Fibroblast of villous mesenchyme (primary cell): Measurements from ENCODE around the gene CASTOR1. TPM values are rescaled to one million over a fixed set of nuclear protein-coding genes. Genes with fewer than 3 reads are reported as not detected.

Source experiments
- DNase-seq: peaks from one replicate; pipeline ENCODE4 v3.0.0-alpha.2; 2010; ENCODE audit warnings: low read depth
- H3K4me3 ChIP-seq: 2 replicates; pipeline ENCODE4 v1.5.1; 2011; ENCODE audit warnings: low read depth, mild to moderate bottlenecking, low read length
- total RNA-seq: library from RNA; depleted of rRNA; stranded (reverse); fragments of >200 nt; gene quantifications from 2 replicates; pipeline ENCODE4 v1.2.3, GENCODE V29; 2012
- TF ChIP-seq, protein P1 (sequence below): IDR thresholded peaks from 2 replicates; pipeline ENCODE4 v1.5.1; 2012; ENCODE audit warnings: low read depth, mild to moderate bottlenecking, low read length; ENCODE audit not compliant: insufficient read depth

The CASTOR1 gene
- total RNA-seq, 1 donor: 4.3 TPM

DNA sequence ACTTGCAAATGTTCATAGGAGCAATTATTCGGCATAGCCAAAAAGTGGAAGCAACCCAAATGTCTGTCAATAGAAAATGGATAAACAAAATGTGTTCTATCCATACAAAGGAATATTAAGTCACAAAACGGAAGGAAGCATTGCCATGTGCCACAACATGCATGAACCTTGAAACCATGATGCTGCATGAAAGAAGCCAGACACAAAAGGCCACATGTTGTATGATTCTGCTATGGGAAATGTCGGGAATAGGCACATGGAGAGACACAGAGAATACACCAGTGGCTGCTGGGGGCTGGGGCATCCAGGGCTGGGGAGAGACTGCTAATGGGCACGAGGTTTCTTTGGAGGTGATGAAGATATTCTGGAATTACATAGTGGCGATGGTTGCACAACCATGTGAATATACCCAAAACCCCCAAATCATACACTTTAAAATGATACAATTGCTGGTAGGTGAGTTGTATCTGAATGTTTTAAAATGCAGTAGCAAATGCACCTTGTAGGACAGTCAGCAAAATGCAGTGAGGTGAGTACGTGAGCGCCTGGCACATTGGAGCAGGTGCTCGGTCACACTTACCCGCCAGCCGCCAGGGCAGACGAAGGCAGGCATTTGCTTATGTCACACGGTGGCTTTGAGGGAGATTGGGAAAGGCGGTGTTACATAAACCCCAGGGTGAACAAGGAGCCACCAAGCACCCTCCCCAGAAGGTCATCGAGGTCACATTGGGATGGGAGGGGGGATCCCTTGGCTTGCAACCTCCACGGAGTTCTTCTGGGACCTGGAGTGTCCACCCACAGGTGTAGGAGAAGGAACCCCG is 16.3 kb downstream of the CASTOR1 start:
- no peak overlapping the region for H3K4me3 ChIP-seq
- TF ChIP-seq, protein P1, sequence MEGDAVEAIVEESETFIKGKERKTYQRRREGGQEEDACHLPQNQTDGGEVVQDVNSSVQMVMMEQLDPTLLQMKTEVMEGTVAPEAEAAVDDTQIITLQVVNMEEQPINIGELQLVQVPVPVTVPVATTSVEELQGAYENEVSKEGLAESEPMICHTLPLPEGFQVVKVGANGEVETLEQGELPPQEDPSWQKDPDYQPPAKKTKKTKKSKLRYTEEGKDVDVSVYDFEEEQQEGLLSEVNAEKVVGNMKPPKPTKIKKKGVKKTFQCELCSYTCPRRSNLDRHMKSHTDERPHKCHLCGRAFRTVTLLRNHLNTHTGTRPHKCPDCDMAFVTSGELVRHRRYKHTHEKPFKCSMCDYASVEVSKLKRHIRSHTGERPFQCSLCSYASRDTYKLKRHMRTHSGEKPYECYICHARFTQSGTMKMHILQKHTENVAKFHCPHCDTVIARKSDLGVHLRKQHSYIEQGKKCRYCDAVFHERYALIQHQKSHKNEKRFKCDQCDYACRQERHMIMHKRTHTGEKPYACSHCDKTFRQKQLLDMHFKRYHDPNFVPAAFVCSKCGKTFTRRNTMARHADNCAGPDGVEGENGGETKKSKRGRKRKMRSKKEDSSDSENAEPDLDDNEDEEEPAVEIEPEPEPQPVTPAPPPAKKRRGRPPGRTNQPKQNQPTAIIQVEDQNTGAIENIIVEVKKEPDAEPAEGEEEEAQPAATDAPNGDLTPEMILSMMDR: no peak
- no peak for DNase-seq

DNA sequence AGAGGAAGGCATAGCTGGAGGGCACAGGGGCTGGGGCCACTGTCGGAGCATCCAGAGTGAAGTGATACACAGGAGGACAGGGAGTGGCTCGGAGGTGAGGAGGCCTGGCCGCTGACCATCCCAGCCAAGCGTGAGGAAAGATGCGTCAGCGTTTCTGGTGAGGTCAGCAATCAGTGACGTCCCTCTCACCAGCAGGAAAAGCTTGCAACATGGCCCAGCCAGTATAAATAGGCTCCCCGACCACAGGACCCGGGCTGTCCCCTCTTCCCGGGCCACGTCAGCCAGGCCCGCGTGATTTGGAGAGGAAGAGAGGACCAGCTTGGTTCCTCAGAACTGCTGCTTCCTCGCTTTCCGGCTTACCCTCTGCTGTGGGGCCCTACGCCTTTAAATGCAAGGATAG is 18.5 kb downstream of the CASTOR1 start:
- DNase-seq: no peak
- no peak overlapping the region for H3K4me3 ChIP-seq
- TF ChIP-seq, protein P1: no peak

GRCh38 chr22:30268331-30268730 is 21.0 kb downstream of the CASTOR1 start:
- TF ChIP-seq, protein P1: no peak

DNA sequence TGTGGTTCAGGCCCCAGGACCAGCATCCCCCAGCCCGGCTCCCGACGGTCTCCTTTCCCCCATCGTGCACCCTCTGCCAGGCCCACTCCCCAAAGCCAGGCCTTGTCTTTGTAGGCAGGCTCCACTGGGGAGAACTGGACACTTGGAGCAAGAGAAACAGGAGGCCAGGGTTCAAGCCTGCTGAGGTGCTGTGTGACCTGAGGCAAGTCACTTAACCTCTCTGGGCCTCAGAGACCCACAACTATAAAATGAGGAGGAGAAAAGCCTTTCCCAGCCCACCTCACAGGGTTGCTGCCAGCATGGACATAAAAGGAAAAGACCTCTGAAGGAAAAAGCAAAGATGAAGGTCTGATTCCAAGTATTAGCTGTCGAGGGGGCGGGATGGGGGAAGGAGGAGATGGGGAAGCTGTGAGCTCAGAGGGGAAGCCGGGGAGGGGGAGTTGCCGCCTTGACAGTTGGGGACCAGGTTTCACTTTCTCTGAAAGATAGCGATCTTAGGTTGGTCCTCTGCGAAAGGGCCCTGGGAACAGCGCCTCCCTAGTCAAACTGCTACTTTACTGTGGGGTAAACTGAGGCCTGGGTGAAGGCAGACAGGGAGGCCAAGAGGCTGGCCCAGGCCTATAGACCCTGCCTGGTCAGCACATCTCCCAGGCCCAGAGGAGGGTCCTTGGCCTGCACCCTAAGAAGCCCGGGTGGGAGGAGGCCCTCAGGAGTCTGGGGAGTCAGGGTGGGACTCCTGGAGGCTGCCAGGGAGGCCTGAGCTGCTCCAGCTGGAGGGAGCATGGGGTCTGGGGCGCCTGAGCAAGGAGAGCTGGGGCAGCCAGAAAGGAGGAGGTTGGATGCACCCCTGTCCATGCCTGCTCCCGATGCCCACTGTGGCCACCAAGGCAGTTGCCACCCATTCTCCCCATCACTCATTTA is 21.7 kb downstream of the CASTOR1 start:
- TF ChIP-seq, protein P1: no peak
- H3K4me3 ChIP-seq: no peak overlapping the region
- no peak for DNase-seq

More at GRCh38 chr22:30268331-30268730, 21.0 kb downstream of the CASTOR1 start:
- no peak overlapping the region for H3K4me3 ChIP-seq
- DNase-seq: no peak

DNA sequence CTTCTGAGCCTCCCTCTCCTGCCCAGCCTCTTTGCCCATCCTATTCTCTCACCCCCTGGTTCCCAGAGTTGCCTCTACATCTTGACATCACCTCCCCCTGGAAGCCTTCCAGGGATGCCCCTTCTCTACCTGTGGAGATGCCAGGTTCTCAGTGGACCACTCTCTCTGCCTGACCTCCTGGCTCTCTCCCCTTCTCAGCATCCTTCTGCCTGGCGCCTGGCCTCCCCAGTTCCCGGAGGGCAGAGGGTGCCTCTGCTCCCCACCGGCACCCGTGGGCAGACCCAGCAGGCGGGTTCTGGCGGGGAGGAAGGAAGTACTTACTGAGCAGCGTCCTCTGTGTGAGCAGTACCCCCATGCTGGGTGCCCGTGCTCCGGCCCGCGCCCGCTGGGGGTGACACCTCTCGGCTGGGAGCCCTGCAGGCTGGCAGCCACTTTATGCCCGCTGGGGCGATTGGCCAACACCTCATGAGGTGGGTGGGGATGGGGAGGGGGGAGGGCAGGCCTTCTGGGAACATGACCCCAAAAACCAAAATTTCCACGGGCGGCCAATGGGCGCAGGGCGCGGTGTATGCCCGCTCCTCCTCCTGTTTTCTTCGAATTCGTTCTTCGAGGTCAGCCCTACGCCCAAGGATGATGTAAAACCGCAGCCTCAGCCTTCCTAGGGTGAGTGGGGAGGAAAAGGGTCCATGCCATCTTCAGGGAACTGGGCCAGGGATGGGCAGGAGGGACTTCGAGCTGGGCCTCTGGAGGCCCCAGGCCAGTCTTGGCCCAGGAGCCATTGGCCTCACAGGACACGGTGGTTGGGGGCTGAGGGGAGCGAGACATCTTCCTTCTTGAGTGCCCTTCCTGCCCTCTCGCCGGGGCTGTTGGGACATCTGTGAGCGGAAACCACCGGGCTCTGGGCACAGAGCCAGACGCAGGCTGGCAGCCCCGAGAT is 22.6 kb downstream of the CASTOR1 start, which contains the start of gene OSM:
OSM (minus strand) TSS at position 407 of the 937 bp plus-strand sequence; CDS start at position 355, 52 bp downstream.
- TF ChIP-seq, protein P1: no peak
- DNase-seq: no peak
- no peak within 1 kb of the TSS for H3K4me3 ChIP-seq

GRCh38 chr22:30265823-30266444 is 23.4 kb downstream of the CASTOR1 start:
- H3K4me3 ChIP-seq: no peak overlapping the region
- no peak for DNase-seq
- TF ChIP-seq, protein P1: no peak
